GM20431 (cell line): ENCODE measurements around the gene NEK5.
"Not testable (repeated sequence)": the region's sequence is repeated elsewhere in the genome, so short reads cannot be mapped to it uniquely, and the experiment has no call there.

Source experiments
- in situ Hi-C: fragments of 300-500 bp; cut with MseI, MboI; formaldehyde crosslinking; loops from one replicate; pipeline ENCODE4 v1.15.0; 2020; ENCODE audit warnings: low sequenced_read_pairs; ENCODE audit not compliant: unreplicated experiment

Gene NEK5

DNA sequence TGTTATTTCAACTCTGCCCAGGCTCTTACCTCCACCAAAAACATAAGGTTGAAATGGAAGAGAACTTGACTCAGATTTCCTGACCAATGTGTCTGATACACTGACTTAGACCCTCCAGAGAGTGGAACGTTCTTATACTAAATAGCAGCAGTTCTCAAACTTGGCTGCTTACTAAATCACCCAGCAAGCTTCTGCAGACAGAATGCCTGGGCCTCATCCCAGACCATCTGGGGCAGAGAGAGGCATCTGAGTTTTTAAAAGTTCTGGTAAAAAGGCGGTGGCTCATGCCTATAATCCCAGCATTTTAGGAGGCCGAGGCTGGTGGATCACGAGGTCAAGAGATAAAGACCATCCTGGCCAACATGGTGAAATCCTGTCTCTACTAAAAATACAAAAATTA is 46.3 kb downstream of the NEK5 start:
- in situ Hi-C loops, result no loop called here

- in situ Hi-C loops, result not testable (repeated sequence)
Measured at GRCh38 chr13:52079891-52080290, 49.0 kb downstream of the NEK5 start.

DNA sequence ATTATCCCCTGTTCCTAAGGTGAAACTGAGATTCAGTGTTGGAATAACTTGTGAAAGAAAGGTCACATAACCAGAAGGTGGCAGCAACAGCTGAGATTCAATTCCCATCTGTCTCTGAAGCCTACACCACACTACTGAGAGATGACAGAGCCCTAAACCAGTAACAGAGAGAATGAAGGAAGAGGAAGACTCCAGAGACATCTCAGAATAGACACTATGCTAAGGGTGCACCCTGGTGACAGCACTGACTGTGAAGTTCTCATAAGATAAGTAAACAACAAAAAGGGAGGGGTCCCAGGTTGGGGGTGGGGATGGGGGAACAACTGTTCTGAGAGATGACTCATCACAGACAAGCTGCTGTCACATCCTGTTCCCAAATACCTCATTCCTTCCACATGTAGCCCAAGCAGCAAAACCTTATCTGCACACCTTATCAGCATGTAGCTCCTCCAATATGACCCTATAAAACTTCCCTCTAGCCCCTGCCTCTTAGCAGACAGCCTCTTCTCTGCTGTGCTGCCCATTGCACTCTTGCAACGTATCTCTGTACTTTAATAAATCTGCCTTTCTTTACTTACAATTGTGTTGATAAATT is 57.8 kb downstream of the NEK5 start:
- in situ Hi-C loops, result no loop called here

- in situ Hi-C loops, result no loop called here
Measured at GRCh38 chr13:52067237-52067636, 61.6 kb downstream of the NEK5 start.

- in situ Hi-C loops, result no loop called here
Measured at GRCh38 chr13:52061587-52061986, 67.3 kb downstream of the NEK5 start.

- in situ Hi-C loops, result not testable (repeated sequence)
Measured at GRCh38 chr13:52061064-52061463, 67.8 kb downstream of the NEK5 start.

GRCh38 chr13:52053460-52053859 is 75.4 kb downstream of the NEK5 start:
- in situ Hi-C loops, result no loop called here

- in situ Hi-C loops, result no loop called here
Measured at GRCh38 chr13:52051400-52051799, 77.5 kb downstream of the NEK5 start.

- in situ Hi-C loops, result no loop called here
Measured at GRCh38 chr13:52048516-52048915, 80.4 kb downstream of the NEK5 start.

- in situ Hi-C loops, result no loop called here
Measured at GRCh38 chr13:52047463-52047862, 81.4 kb downstream of the NEK5 start.

GRCh38 chr13:52043675-52044074 is 85.2 kb downstream of the NEK5 start:
- in situ Hi-C loops, result no loop called here

GRCh38 chr13:52036037-52036436 is 92.8 kb downstream of the NEK5 start:
- in situ Hi-C loops, result no loop called here

GRCh38 chr13:52034616-52035226 is 94.2 kb downstream of the NEK5 start:
- in situ Hi-C loops, result no loop called here

DNA sequence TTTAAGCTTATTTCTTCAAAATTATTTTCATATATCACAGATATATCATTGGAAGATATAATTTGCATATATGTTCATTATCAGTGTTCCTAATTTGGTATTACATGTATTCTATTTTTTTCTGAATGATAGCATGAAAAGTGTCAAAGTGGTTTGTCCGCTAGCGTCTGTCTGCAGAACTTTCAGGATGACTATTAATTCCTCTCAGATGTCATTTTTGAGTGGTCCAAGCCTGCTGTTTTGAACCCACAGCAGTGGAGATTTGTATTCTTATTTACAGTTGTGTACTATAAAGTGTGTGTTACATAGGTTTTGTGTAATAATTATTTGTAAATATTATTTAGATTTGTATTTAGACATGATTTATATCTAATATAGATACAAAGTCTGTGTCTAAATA is 95.8 kb downstream of the NEK5 start:
- in situ Hi-C loops, result no loop called here

GRCh38 chr13:52030401-52030800 is 98.5 kb downstream of the NEK5 start:
- in situ Hi-C loops, result not testable (repeated sequence)

DNA sequence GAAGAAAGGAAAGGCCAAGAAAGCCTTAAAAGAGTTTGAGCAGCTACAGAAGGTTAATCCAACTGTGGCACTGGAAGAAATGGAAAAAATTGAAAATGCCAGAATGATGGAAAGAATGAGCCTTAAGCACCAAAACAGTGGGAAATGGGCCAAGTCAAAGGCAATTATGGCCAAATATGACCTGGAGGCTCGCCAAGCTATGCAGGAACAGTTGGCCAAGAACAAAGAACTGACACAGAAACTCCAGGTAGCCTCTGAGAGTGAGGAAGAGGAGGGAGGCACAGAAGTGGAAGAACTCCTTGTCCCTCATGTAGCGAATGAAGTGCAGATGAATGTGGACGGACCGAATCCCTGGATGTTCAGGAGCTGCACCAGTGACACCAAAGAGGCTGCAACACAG is 99.3 kb downstream of the NEK5 start:
- in situ Hi-C loops, result no loop called here

- in situ Hi-C loops, result no loop called here
Measured at GRCh38 chr13:52027832-52028231, 101.0 kb downstream of the NEK5 start.

DNA sequence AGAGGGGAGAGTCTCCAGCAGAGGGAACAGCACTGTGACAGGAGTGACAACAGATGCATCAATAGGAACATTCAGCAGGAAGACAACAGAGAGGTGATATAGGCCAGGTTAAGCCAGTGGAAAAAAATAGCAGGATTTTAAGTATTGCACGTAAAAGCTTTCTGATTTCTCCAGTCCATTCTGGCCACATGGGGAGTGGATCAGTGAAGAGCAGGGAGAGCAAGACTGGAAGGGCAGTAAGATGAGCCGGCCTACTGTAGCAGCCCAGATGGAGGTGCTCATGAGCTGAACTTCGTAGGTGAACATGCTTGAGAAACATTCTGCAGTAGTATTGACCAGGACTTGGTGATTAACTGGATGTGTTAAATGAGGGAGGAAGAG is 102.6 kb downstream of the NEK5 start:
- in situ Hi-C loops, result no loop called here

- in situ Hi-C loops, result no loop called here
Measured at GRCh38 chr13:52025475-52026245, 103.2 kb downstream of the NEK5 start.

DNA sequence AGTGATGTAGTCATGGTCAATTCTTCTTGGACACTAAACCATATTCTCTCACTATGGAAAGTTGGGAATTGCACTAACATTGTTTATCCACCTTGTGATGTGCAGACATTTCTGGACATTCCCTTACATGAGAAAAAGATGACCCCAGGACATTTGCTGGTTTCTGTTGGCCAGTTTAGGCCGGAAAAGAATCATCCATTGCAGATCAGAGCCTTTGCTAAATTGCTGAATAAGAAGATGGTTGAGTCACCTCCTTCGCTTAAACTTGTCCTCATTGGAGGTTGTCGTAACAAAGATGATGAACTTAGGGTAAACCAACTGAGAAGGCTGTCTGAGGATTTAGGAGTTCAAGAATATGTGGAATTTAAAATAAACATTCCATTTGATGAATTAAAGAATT is 104.4 kb downstream of the NEK5 start, which contains the start of gene UTP14C:
UTP14C (plus strand) TSS at position 211 of the 400 bp plus-strand sequence. CDS start 4,114 bp downstream, outside the sequence.
- in situ Hi-C loops, result no loop called here

DNA sequence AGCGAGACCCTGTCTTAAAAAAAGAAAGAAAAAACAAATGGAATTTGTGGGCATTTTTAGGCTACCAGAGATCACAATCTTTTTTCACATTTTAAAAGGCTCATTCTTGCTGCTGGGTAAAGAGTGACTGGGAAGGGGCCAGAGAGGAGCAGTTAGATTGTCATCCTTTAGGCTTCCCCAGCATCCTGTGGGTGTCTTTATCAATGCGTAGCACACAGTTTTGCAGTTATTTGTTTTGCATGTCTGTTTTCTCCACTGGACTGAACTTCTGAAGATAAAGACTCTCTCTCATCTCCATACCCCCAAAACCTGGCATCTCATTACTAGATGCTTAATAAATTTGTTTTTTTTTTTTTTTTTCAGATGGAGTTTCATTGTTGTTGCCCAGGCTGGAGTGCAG is 106.5 kb downstream of the NEK5 start:
- in situ Hi-C loops, result no loop called here
